ENCODE data around the gene SIM1. TPM values are rescaled to one million over a fixed set of nuclear protein-coding genes. Genes with fewer than 3 reads are reported as not detected.

The SIM1 gene
- polyA plus RNA-seq, 4 donors = 0.38 TPM; not detected in 3

- 35 to 56% (median 46%) methylated on average over 3 of the region's 3 CpGs for WGBS, 3 donors
- FAIRE-seq (no peak), DNase-seq (no peak)
- H3K36me3 ChIP-seq (ENCODE audit: control insufficient read depth in 3 of 3, insufficient read depth in 2 of 3, low read depth in 1 of 3, low read length in 3 of 3) = no peaks in the 10 kb centered on the region
- H3K4me3 ChIP-seq (ENCODE audit: low read depth in 1 of 3, low read length in 3 of 3) = no peak overlapping the region
- no peak overlapping the region for H3K27ac ChIP-seq (ENCODE audit: low read depth in 1 of 3, low read length in 2 of 3)
- no peaks in the 10 kb centered on the region for H3K9me3 ChIP-seq (ENCODE audit: control insufficient read depth in 2 of 2, insufficient read depth in 1 of 2, low read depth in 1 of 2, low read length in 1 of 2)
- H3K4me1 ChIP-seq (ENCODE audit: control insufficient read depth in 3 of 3, insufficient read depth in 2 of 3, low read depth in 1 of 3, low read length in 2 of 3) = no peaks in the 10 kb centered on the region
- H3K27me3 ChIP-seq (ENCODE audit: control insufficient read depth in 3 of 3, insufficient read depth in 3 of 3, low read length in 3 of 3) = peaks cover 0 to 5% (median 0%) of the 10 kb centered on the region in 3 donors
These were observed 60.7 kb downstream of the SIM1 start for GRCh38 chr6:100404051-100404450.

- 93 to 98% (median 94%) methylated on average over 22 to 23 of the region's 23 CpGs for WGBS, 3 donors
- FAIRE-seq = no peak
- Histone ChIP-seq H3K27ac (ENCODE audit: low read depth in 1 of 3, low read length in 2 of 3) (no peak overlapping the region), H3K9me3 (ENCODE audit: control insufficient read depth in 2 of 2, insufficient read depth in 1 of 2, low read depth in 1 of 2, low read length in 1 of 2) (no peaks in the 10 kb centered on the region), H3K4me1 (ENCODE audit: control insufficient read depth in 3 of 3, insufficient read depth in 2 of 3, low read depth in 1 of 3, low read length in 2 of 3) (no peaks in the 10 kb centered on the region), H3K4me3 (ENCODE audit: low read depth in 1 of 3, low read length in 3 of 3) (no peak overlapping the region), H3K27me3 (ENCODE audit: control insufficient read depth in 3 of 3, insufficient read depth in 3 of 3, low read length in 3 of 3) (no peaks in the 10 kb centered on the region), H3K36me3 (ENCODE audit: control insufficient read depth in 3 of 3, insufficient read depth in 2 of 3, low read depth in 1 of 3, low read length in 3 of 3) (no peaks in the 10 kb centered on the region)
- no peak for DNase-seq
These were observed 71.2 kb downstream of the SIM1 start for GRCh38 chr6:100393493-100393892.

- Histone ChIP-seq H3K27me3 (ENCODE audit: control insufficient read depth in 3 of 3, insufficient read depth in 3 of 3, low read length in 3 of 3) (no peaks in the 10 kb centered on the region), H3K4me1 (ENCODE audit: control insufficient read depth in 3 of 3, insufficient read depth in 2 of 3, low read depth in 1 of 3, low read length in 2 of 3) (no peaks in the 10 kb centered on the region), H3K27ac (ENCODE audit: low read depth in 1 of 3, low read length in 2 of 3) (no peak overlapping the region), H3K4me3 (ENCODE audit: low read depth in 1 of 3, low read length in 3 of 3) (no peak overlapping the region), H3K9me3 (ENCODE audit: control insufficient read depth in 2 of 2, insufficient read depth in 1 of 2, low read depth in 1 of 2, low read length in 1 of 2) (no peaks in the 10 kb centered on the region), H3K36me3 (ENCODE audit: control insufficient read depth in 3 of 3, insufficient read depth in 2 of 3, low read depth in 1 of 3, low read length in 3 of 3) (no peaks in the 10 kb centered on the region)
- DNase-seq = no peak
- WGBS, 3 donors = 91 to 95% (median 93%) methylated on average over 2 of the region's 2 CpGs
- no peak for FAIRE-seq
These were observed 72.3 kb downstream of the SIM1 start for GRCh38 chr6:100392423-100392822.

- 43 to 58% (median 48%) methylated on average over 3 of the region's 3 CpGs for WGBS, 3 donors
- DNase-seq (no peak), FAIRE-seq (no peak)
- no peaks in the 10 kb centered on the region for H3K36me3 ChIP-seq (ENCODE audit: control insufficient read depth in 3 of 3, insufficient read depth in 2 of 3, low read depth in 1 of 3, low read length in 3 of 3)
- no peak overlapping the region for H3K27ac ChIP-seq (ENCODE audit: low read depth in 1 of 3, low read length in 2 of 3)
- H3K4me3 ChIP-seq (ENCODE audit: low read depth in 1 of 3, low read length in 3 of 3) = no peak overlapping the region
- no peaks in the 10 kb centered on the region for H3K4me1 ChIP-seq (ENCODE audit: control insufficient read depth in 3 of 3, insufficient read depth in 2 of 3, low read depth in 1 of 3, low read length in 2 of 3)
- no peaks in the 10 kb centered on the region for H3K9me3 ChIP-seq (ENCODE audit: control insufficient read depth in 2 of 2, insufficient read depth in 1 of 2, low read depth in 1 of 2, low read length in 1 of 2)
- no peaks in the 10 kb centered on the region for H3K27me3 ChIP-seq (ENCODE audit: control insufficient read depth in 3 of 3, insufficient read depth in 3 of 3, low read length in 3 of 3)
These were observed 75.7 kb downstream of the SIM1 start for GRCh38 chr6:100388868-100389519.

GRCh38 chr6:100382767-100383195 lies 81.9 kb downstream of the SIM1 start:
- H3K36me3 ChIP-seq (ENCODE audit: control insufficient read depth in 3 of 3, insufficient read depth in 2 of 3, low read depth in 1 of 3, low read length in 3 of 3) = no peaks in the 10 kb centered on the region
- no peak for DNase-seq
- H3K27me3 ChIP-seq (ENCODE audit: control insufficient read depth in 3 of 3, insufficient read depth in 3 of 3, low read length in 3 of 3) = no peaks in the 10 kb centered on the region
- FAIRE-seq = no peak
- no peaks in the 10 kb centered on the region for H3K4me1 ChIP-seq (ENCODE audit: control insufficient read depth in 3 of 3, insufficient read depth in 2 of 3, low read depth in 1 of 3, low read length in 2 of 3)
- H3K4me3 ChIP-seq (ENCODE audit: low read depth in 1 of 3, low read length in 3 of 3) = no peak overlapping the region
- no peak overlapping the region for H3K27ac ChIP-seq (ENCODE audit: low read depth in 1 of 3, low read length in 2 of 3)
- 72 to 78% (median 76%) methylated on average over 5 of the region's 5 CpGs for WGBS, 3 donors
- H3K9me3 ChIP-seq (ENCODE audit: control insufficient read depth in 2 of 2, insufficient read depth in 1 of 2, low read depth in 1 of 2, low read length in 1 of 2) = no peaks in the 10 kb centered on the region

GRCh38 chr6:100382031-100382430 lies 82.7 kb downstream of the SIM1 start:
- FAIRE-seq = no peak

GRCh38 chr6:100381111-100381510 lies 83.6 kb downstream of the SIM1 start:
- FAIRE-seq (no peak), DNase-seq (no peak)
- Histone ChIP-seq H3K4me3 (ENCODE audit: low read depth in 1 of 3, low read length in 3 of 3) (no peak overlapping the region), H3K27ac (ENCODE audit: low read depth in 1 of 3, low read length in 2 of 3) (no peak overlapping the region), H3K4me1 (ENCODE audit: control insufficient read depth in 3 of 3, insufficient read depth in 2 of 3, low read depth in 1 of 3, low read length in 2 of 3) (no peaks in the 10 kb centered on the region), H3K36me3 (ENCODE audit: control insufficient read depth in 3 of 3, insufficient read depth in 2 of 3, low read depth in 1 of 3, low read length in 3 of 3) (no peaks in the 10 kb centered on the region), H3K9me3 (ENCODE audit: control insufficient read depth in 2 of 2, insufficient read depth in 1 of 2, low read depth in 1 of 2, low read length in 1 of 2) (no peaks in the 10 kb centered on the region), H3K27me3 (ENCODE audit: control insufficient read depth in 3 of 3, insufficient read depth in 3 of 3, low read length in 3 of 3) (no peaks in the 10 kb centered on the region)
- 62 to 75% (median 67%) methylated on average over 6 of the region's 6 CpGs for WGBS, 3 donors

More at GRCh38 chr6:100382031-100382430, 82.7 kb downstream of the SIM1 start:
- no peak overlapping the region for H3K27ac ChIP-seq (ENCODE audit: low read depth in 1 of 3, low read length in 2 of 3)
- WGBS, 3 donors = 78 to 88% (median 84%) methylated on average over 3 of the region's 3 CpGs
- H3K36me3 ChIP-seq (ENCODE audit: control insufficient read depth in 3 of 3, insufficient read depth in 2 of 3, low read depth in 1 of 3, low read length in 3 of 3) = no peaks in the 10 kb centered on the region
- no peak overlapping the region for H3K4me3 ChIP-seq (ENCODE audit: low read depth in 1 of 3, low read length in 3 of 3)
- no peaks in the 10 kb centered on the region for H3K4me1 ChIP-seq (ENCODE audit: control insufficient read depth in 3 of 3, insufficient read depth in 2 of 3, low read depth in 1 of 3, low read length in 2 of 3)
- no peaks in the 10 kb centered on the region for H3K27me3 ChIP-seq (ENCODE audit: control insufficient read depth in 3 of 3, insufficient read depth in 3 of 3, low read length in 3 of 3)
- no peaks in the 10 kb centered on the region for H3K9me3 ChIP-seq (ENCODE audit: control insufficient read depth in 2 of 2, insufficient read depth in 1 of 2, low read depth in 1 of 2, low read length in 1 of 2)
- DNase-seq = no peak

GRCh38 chr6:100379386-100379785 lies 85.3 kb downstream of the SIM1 start:
- Histone ChIP-seq H3K27ac (ENCODE audit: low read depth in 1 of 3, low read length in 2 of 3) (no peak overlapping the region), H3K27me3 (ENCODE audit: control insufficient read depth in 3 of 3, insufficient read depth in 3 of 3, low read length in 3 of 3) (no peaks in the 10 kb centered on the region), H3K36me3 (ENCODE audit: control insufficient read depth in 3 of 3, insufficient read depth in 2 of 3, low read depth in 1 of 3, low read length in 3 of 3) (no peaks in the 10 kb centered on the region), H3K4me3 (ENCODE audit: low read depth in 1 of 3, low read length in 3 of 3) (no peak overlapping the region), H3K9me3 (ENCODE audit: control insufficient read depth in 2 of 2, insufficient read depth in 1 of 2, low read depth in 1 of 2, low read length in 1 of 2) (no peaks in the 10 kb centered on the region), H3K4me1 (ENCODE audit: control insufficient read depth in 3 of 3, insufficient read depth in 2 of 3, low read depth in 1 of 3, low read length in 2 of 3) (no peaks in the 10 kb centered on the region)
- 72 to 84% (median 76%) methylated on average over 3 of the region's 3 CpGs for WGBS, 3 donors
- DNase-seq = no peak
- FAIRE-seq = no peak

GRCh38 chr6:100378576-100378975 lies 86.1 kb downstream of the SIM1 start:
- 76 to 90% (median 77%) methylated on average over 2 of the region's 2 CpGs for WGBS, 3 donors
- FAIRE-seq (no peak), DNase-seq (no peak)
- Histone ChIP-seq H3K9me3 (ENCODE audit: control insufficient read depth in 2 of 2, insufficient read depth in 1 of 2, low read depth in 1 of 2, low read length in 1 of 2) (no peaks in the 10 kb centered on the region), H3K36me3 (ENCODE audit: control insufficient read depth in 3 of 3, insufficient read depth in 2 of 3, low read depth in 1 of 3, low read length in 3 of 3) (no peaks in the 10 kb centered on the region), H3K4me3 (ENCODE audit: low read depth in 1 of 3, low read length in 3 of 3) (no peak overlapping the region), H3K27me3 (ENCODE audit: control insufficient read depth in 3 of 3, insufficient read depth in 3 of 3, low read length in 3 of 3) (no peaks in the 10 kb centered on the region), H3K27ac (ENCODE audit: low read depth in 1 of 3, low read length in 2 of 3) (no peak overlapping the region), H3K4me1 (ENCODE audit: control insufficient read depth in 3 of 3, insufficient read depth in 2 of 3, low read depth in 1 of 3, low read length in 2 of 3) (no peaks in the 10 kb centered on the region)
